ENCODE data around the gene UHRF2. TPM values are rescaled to one million over a fixed set of nuclear protein-coding genes. Genes with fewer than 3 reads are reported as not detected.
"Not testable (repeated sequence)": the region's sequence is repeated elsewhere in the genome, so short reads cannot be mapped to it uniquely, and the experiment has no call there.

Gene UHRF2
- total RNA-seq, 1 donor = 125 TPM

DNA sequence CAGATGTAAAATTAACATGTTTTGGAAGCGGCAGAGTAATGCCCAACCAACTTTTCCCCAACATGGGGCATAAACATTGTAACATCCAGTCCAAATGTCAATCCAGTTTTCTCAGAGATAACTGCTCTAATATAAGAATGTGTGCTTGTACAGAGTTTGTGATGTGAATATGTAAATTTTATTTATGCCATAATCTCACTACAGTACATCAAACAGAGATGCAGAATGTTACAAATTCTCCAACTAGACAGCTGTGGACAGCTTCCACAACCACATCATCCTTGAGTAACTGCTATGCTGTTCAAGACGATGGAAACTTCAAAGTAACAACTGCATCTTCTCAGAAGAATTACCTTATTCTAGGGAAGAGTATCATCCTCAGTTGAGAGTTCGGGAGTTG, 122.6 kb downstream of the UHRF2 start:
- DNase-seq (ENCODE audit: low read depth) = no peak
- TF ChIP-seq, protein P1, sequence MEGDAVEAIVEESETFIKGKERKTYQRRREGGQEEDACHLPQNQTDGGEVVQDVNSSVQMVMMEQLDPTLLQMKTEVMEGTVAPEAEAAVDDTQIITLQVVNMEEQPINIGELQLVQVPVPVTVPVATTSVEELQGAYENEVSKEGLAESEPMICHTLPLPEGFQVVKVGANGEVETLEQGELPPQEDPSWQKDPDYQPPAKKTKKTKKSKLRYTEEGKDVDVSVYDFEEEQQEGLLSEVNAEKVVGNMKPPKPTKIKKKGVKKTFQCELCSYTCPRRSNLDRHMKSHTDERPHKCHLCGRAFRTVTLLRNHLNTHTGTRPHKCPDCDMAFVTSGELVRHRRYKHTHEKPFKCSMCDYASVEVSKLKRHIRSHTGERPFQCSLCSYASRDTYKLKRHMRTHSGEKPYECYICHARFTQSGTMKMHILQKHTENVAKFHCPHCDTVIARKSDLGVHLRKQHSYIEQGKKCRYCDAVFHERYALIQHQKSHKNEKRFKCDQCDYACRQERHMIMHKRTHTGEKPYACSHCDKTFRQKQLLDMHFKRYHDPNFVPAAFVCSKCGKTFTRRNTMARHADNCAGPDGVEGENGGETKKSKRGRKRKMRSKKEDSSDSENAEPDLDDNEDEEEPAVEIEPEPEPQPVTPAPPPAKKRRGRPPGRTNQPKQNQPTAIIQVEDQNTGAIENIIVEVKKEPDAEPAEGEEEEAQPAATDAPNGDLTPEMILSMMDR (IDR thresholded peaks at IDR 0.05; ENCODE audit: insufficient read depth, low read length) = no peak
- no peak overlapping the region for H3K4me3 ChIP-seq (ENCODE audit: low read depth, low read length)

DNA sequence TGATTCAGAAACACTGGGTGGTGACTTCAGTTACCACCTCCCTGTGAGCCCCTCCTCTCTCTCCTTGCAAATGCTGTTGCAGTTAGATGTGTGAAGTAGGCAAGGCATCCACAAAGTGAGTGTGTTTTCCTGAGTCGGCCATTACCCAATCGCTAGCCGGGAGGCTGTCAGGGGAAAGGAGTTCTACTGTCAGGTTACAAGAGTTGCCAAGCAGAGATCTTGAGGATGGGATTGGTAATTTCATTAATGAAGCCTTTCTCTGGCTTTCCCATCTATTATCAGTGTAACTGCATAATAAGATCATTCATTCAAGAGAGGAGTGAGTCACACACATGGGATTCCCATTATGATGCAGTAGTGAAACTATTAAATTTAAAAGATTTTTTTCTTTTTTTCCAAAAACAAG, 125.7 kb downstream of the UHRF2 start:
- peak; percentile 35 for DNase-seq (ENCODE audit: low read depth)
- TF ChIP-seq, protein P1 (IDR thresholded peaks at IDR 0.05; ENCODE audit: insufficient read depth, low read length) = no peak
- no peak overlapping the region for H3K4me3 ChIP-seq (ENCODE audit: low read depth, low read length)

DNA sequence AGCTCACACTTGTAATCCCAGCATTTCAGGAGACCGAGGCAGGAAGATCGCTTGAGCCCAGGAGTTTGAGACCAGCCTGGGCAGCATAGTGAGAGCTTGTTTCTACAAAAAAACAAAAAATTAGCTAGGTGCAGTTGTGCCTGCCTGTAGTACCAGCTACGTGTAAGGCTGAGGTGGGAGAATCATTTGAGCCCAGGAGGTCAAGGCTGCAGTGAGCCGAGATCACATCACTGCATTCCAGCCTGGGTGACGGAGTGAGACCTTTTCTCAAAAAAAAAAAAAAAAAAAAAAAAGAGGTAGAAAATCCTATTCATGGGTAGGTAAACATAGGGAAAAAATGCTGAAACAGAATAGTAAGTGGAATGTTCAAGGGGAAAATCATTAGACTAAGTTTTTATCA, 129.6 kb downstream of the UHRF2 start:
- DNase-seq (ENCODE audit: low read depth) = not testable (repeated sequence)

DNA sequence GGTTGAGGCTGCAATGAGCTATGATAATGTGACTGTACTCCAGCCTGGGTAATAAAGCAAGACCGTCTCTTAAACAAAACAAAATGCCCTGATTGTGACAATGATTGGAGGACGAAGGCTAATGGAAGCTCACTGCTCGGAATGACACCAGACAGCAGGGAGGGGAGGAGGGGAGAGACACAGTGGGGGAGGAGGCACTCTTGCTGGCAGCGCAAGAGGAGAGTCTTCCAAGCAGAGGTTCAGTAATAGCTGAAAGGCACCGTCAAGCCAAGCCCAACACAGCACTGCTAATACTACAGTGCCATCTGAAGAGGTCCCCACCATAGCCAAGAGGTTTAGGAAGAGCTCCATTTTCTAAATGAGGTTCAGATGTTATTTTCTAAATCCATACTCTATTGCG, 130.2 kb downstream of the UHRF2 start:
- TF ChIP-seq, protein P1 (IDR thresholded peaks at IDR 0.05; ENCODE audit: insufficient read depth, low read length) = no peak
- no peak for DNase-seq (ENCODE audit: low read depth)
- H3K4me3 ChIP-seq (ENCODE audit: low read depth, low read length) = no peak overlapping the region

More for the DNA sequence above, 129.6 kb downstream of the UHRF2 start:
- not testable (repeated sequence) for H3K4me3 ChIP-seq (ENCODE audit: low read depth, low read length)

DNA sequence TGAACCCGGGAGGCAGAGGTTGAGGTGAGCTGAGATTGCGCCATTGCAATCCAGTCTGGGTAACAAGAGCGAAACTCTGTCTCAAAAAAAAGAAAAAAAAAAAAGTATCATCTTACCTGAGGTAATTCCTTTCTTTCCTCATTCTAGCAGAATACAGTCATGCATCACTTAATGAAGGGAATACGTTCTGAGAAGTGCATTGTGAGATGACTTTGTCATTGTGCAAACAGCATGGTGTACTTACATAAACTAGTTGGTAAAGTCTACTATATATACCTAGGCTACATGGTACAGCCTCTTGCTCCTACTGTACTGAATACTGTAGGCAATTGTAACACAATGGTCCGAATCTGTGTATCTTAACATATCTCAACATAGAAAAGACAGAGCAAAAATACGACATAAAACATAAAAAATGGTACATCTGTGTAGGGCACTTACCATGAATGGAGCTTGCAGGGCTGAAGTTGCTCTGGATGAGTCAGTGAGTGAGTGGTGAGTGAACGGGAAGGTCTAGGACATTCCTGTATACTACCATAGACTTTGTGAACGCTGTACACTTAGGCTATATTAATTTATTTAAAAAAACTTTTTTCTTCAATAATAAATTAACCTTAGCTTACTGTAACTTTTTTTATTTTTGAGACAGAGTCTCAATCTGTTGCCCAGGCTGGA, 132.2 kb downstream of the UHRF2 start:
- no peak overlapping the region for H3K4me3 ChIP-seq (ENCODE audit: low read depth, low read length)
- TF ChIP-seq, protein P1 (IDR thresholded peaks at IDR 0.05; ENCODE audit: insufficient read depth, low read length) = no peak
- DNase-seq (ENCODE audit: low read depth) = no peak

DNA sequence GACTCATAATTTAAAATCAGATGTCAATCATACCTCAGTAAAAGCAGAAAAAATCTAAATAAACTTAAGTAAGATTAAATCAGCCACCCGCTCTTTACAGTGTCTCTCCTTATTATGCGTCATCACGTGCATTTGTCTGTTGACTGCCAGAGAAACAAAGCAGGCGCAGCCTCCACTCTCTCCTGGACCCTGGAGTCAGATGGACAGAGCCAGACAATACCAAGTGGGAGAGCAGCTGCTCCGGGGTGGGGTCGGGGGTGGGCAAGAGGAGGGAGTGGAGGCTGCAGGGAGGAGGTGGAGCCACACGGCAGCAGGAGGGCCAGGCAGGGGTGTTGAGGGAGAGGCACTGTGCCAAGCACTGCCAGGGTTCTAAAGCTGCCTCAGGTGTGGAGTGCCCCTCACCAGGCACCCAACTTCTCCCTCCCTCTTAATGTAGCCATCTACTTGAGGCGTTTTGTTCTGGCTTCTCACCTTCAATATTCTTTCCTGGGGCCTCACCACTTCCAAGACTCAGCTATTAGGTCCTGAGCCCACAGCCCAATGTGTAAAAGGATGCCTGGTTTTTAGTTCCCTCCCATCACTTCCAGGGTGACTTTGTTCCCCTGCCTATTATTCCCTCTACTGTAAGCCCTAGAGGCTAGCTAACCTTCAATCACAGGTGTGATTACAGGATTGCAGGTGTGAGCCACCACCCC, 136.3 kb downstream of the UHRF2 start:
- no peak for DNase-seq (ENCODE audit: low read depth)
- no peak overlapping the region for H3K4me3 ChIP-seq (ENCODE audit: low read depth, low read length)

DNA sequence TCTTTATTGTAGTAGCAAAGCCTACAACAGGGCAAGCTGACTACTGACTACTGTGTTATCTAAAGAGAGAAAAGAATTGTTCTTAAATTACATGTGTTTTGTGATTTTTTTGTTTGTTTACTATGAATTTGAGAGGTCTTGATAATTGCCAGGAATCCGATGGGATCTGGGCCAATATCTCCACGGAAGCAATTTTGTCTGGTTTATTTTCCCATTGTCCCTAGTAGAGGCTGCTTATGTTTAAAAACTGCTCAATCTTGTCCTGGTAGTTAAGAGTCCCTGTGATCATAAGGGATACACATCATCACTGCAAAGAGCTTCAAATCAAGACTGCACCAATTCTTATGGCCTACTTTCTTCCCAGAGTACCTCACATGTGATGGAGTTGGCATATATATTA, 138.1 kb downstream of the UHRF2 start:
- no peak overlapping the region for H3K4me3 ChIP-seq (ENCODE audit: low read depth, low read length)
- TF ChIP-seq, protein P1 (IDR thresholded peaks at IDR 0.05; ENCODE audit: insufficient read depth, low read length) = no peak
- no peak for DNase-seq (ENCODE audit: low read depth)

More for the DNA sequence above, 136.3 kb downstream of the UHRF2 start:
- TF ChIP-seq, protein P1 (IDR thresholded peaks at IDR 0.05; ENCODE audit: insufficient read depth, low read length) = no peak
